GM12892 (cell line): ENCODE measurements around the gene PDZK1IP1.

ENCODE experiments used
- POLR2A ChIP-seq: IDR thresholded peaks from 2 replicates; pipeline ENCODE4 v1.6.1; 2011; ENCODE audit warnings: low read depth, low read length, control low read depth
- POLR2AphosphoS5 ChIP-seq: IDR thresholded peaks from 2 replicates; pipeline ENCODE4 v1.6.1; 2011; ENCODE audit warnings: low read depth, low read length, control low read depth
- TAF1 ChIP-seq: IDR thresholded peaks from 2 replicates; pipeline ENCODE4 v1.6.1; 2011; ENCODE audit warnings: low read depth, mild to moderate bottlenecking, control low read depth, low read length, borderline replicate concordance

DNA sequence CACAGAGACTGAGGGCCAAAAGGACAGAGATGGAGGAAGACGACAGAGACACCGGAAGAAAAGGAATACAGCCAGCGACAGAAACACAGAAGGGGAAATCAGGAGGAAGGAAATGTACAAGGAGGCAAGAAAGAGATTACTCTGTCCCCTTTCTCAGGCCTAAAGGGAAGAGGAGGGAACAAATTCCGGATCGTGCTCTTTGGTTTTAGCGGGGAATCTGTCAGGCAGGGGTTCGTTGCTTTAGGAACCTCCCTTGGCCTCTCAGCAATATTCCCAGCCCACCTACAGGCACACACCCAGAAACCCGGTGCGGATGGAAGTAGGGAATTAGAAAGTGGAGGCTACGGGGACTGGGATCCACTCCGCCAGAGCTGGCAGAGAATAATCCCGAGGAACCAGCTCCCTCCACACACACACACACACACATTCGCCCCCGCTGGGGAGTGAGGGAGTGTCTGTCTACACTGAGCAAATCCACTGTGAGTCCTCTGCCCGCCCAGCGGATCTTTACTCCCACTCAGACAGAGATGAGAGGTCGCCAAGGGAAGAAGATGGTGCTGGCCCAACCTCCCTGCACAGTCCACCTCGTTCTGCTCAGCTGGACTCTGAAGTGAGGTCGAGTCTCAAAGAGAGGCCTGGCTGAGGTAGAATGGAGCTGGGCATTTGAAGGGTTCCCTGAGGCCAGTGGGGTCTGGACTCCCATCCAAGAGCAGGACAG lies 36.4 kb upstream of the PDZK1IP1 start:
- no peak for TF ChIP-seq POLR2A
- no peak for TF ChIP-seq TAF1
- TF ChIP-seq POLR2AphosphoS5: no peak
